A204.1 (cell line): ENCODE results near the gene DSCAML1.

Experiments
- FAIRE-seq: peaks from 2 replicates; lab custom pipeline; 2012; peaks lifted over from hg19 to GRCh38; lab: Jason Lieb, UNC

Gene DSCAML1

GRCh38 chr11:117575856-117576255 lies 221.2 kb downstream of the DSCAML1 start:
- no peak for FAIRE-seq

DNA sequence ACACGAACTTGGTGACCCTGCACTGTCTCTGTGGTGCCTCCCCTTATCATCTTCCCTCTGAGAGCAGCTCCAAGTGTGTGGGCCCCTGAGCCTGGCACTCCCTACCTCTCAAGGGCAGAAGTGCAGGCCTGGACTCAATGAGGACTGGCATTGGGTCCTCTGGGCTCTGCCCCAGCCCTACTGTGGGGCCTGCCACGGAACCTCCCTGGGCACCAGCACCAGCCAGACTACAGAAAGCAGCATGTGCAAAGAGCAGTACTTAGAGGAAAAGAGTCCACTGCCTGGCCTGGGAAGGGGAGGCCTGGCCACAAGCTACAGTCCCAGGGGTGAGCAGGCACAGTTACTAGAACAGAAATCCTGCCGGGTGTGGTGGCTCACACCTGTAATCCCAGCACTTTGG lies 222.5 kb downstream of the DSCAML1 start:
- no peak for FAIRE-seq

DNA sequence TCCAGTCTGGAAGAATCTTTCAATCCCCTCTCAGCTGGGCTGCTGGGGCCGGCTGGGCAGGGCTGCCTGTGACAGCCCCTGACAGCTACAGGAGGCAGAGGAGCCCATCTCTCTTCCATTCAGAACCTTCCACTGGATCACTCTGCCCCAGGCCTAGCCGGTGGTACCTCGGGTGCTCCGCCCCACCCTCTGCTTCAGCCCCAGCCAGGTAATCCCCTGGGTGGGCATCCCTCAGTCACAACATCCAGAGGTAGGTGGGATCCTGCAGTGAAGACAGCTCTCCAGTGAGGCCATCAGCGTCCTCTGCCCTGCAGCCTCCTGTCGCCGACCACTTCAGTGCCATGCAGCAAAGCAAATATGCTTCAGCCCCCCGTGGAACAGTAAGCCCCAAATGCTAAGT lies 223.7 kb downstream of the DSCAML1 start:
- FAIRE-seq = no peak

GRCh38 chr11:117572671-117573070 lies 224.3 kb downstream of the DSCAML1 start:
- no peak for FAIRE-seq

DNA sequence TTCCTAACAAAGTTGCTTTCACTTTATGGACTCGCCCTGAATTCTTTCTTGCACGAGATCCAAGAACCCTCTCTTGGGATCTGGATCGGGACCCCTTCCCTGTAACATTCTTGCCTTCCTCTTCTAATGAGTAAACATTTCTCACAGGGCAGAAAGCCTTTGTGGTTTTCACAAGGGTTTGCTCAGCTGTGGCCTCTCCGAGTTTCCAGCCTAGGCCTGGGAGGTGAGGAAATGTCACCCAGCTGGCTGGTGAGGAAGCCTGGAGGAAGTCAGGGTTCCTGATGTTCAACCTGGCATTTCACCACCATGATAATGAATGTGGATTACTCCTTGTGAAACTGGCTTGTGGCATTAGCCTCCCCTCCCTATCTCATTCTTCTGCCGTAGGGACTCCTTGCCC lies 224.9 kb downstream of the DSCAML1 start:
- no peak for FAIRE-seq

DNA sequence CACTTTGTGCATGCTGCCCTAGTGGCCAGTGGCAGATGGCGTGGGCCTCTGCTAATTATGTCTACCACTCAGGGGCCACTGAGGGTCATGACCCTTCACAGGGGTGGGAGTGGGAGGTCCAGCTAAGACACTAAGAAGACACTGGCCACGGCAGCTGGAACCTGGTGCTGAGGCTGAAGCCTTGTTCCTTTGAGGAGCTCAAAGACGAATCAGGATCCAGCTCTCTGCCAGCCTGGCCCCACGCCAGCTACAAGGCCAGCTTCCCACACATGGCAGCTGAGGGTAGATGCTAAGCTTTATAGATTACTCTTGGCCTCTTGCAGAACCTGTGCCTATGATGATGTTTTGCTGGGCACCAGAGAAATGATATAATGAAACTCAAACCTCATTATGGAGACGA lies 226.3 kb downstream of the DSCAML1 start:
- FAIRE-seq = no peak

DNA sequence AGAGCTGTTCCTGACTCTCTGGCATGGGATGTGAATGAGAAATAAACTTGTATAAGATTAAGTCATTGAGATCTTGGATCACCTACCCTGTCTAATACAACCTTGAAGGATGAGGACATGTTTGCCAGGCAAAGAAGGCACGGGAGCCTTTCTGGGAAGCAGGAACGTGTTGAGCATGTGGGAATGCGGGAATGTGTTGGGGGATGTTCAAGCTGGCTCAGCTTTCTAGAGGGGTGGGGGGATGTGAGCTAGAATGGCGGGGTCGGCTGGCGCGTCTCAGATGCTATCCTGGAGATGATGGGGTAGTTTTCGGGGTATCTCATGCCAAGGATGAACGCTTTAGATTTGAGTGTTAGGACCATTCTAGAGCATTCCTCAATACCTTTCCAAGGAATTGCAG lies 227.1 kb downstream of the DSCAML1 start:
- FAIRE-seq = no peak

DNA sequence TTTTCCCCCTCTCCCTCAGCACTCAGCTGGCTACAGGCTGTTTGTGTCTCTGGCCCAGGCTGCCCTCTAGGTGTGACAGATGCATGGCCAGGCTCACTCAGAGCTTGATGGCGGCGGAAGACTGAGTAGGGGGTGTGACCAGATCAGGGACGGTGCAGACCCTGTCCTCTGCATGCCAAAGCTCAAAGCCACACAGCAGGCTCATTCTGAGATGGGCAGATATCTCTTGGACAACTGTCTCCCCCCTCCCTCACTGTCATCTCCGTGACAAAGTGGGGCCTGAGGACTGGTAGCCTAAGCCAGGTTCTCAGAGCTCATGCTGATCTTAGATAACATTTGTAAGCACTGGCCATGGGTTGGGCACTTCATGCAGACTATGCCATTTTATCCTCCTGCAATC lies 231.3 kb downstream of the DSCAML1 start:
- no peak for FAIRE-seq

GRCh38 chr11:117564321-117564720 lies 232.7 kb downstream of the DSCAML1 start:
- no peak for FAIRE-seq

DNA sequence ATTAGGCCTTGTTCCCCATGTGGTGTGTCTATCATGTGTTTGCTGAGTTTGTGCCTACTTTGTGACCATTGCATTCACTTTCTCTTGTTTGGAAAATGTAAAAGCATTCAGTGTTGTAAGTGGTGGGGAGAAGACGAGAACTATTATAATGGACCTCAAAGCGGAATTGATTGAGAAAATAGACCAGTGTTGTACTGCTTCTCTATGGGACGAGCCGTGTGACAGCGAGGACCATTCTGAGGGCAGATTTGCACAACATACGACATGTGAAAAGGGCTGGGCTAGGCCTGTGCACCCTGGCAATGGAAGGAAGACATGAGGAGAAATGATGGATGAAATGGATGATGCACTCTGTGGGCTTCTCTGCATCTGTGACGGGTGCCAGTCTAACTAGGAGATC lies 233.5 kb downstream of the DSCAML1 start:
- no peak for FAIRE-seq

DNA sequence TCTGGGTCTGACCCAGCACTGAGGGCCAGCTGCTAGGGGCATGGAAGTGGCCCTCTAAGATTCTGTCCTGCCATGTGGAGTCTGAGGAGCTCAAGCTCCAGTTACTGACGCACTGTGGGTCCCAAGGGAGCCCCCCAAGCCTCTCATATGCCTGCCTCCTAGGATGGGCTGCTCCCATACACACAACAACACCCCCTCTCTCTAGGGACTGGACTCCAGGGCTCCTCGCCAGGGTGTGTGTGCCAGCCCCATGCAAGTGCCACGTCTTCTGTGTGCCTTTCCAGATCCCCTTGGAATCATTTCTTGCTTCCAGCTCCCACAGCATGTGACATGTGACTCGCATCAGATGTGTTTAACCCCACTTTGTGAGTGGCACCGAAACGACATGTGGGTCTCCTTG lies 234.9 kb downstream of the DSCAML1 start:
- no peak for FAIRE-seq

DNA sequence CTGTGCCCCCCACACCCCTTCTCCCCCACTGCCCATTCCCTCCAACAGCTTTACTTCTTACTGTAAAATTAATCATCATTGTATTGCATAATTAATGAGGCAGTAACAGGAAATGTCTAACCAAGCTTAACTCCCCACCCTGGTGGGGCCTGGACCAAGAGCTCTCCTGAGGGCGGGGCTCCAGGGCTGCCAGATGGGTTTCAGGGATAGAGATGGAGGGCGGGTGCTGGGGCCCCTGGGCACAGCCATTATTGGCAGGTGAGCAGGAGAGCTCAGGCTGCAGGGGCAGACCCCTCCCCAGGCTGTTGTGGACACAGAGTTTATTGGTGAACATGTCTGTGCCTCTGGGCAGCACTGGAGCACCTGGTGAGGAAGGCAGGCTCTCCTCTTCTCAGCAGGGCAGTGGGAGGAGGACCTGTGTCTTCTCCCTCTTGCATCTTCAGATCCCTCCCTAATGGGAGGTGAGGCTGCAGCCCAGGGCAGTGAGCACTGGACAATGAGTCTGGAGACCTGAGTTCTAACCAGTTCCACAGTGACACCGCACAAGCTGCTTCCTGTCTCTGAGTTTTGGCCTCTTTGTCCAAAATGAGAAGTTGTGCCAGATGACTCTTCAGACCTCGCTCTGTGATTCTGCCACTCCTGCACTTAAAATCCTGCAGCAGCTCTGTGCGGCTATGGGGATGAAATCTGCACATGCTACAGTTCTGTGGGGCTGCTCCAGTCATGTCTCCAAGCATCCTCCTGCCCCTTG lies 236.1 kb downstream of the DSCAML1 start:
- no peak for FAIRE-seq

- no peak for FAIRE-seq
Measured at GRCh38 chr11:117559698-117560097, 237.3 kb downstream of the DSCAML1 start.

DNA sequence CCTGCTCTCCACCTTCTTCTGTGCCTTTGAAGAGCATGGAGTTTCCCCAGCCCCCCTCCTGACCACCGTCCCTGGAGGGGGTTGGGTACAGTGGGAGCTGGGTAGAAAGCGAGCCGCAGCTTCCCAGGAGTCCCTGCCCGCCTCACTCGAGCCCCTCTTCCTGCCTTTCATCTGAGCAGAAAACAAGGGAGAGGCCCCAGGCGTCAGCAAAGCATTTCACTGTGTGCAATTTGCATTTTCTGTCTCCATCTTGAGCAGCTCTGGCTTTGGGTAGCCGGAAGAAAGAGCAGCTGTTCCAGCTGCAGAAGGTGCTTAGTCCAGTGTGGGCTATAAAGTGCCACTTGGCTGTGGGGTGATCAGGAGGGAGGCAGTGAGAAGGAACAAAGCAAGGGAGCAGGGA lies 239.7 kb downstream of the DSCAML1 start:
- no peak for FAIRE-seq

DNA sequence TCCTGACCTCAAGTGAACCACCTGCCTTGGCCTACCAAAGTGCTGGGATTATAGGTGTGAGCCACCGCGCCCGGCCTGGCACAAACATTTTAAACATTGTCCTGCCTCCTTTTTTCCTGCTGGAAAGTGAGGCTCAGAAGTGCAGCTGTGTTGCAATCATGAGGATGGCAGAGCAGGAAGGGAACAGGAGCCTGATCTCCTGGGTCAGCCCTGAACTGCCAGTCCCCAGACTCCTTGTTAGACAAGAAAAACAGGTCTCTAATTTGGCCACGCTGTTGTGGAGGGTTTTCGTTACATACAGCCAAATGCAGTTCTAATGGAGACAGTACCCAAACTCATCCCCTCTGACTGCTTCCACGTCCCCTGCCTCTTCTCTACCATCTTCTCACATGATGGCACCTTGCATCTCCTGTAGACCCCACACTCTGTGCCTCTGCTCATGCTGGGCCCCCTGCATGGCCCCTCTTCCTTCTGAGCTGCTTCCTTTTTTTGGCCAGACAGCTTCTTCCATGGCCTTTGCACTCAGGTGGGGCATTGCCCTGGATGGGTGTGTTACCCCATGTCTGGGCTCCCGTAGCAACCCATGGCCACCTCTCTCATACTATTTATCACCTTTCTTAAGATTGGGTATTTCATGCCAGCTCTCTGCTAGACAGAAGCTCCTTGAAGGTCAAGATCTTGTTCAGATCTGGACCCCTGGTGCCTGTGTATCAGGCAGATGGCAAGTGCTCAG lies 242.2 kb downstream of the DSCAML1 start:
- FAIRE-seq = no peak

- no peak for FAIRE-seq
Measured at GRCh38 chr11:117552626-117553025, 244.4 kb downstream of the DSCAML1 start.

DNA sequence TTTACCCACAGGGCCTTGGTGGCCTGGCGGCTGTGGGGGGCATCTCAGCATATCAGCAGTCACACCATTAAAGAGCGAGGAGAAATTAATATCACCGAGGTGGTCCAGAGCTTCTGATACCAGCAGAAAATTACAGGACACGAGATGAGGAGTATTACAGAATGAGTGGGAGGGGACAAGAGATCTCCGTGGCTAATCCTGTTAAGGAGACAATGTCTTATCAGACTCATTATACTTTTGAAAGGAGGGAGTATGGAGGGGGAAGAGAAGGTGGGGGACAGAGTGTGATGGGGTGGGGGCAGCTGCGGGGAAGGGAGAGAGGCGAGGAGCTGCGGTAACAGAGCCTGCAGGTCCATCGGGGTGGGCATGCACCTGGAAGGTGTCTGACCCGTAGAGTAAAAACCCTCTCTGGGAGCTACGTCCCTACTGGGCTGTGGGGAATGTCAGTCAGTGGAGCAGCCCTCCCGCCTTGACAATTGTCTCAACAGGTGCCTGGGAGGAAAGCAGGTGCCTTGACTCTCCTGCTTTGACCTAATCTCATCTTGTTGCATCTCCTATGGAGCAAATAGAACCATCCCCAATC lies 245.2 kb downstream of the DSCAML1 start:
- FAIRE-seq = no peak

- FAIRE-seq = no peak
Measured at GRCh38 chr11:117550466-117550865, 246.6 kb downstream of the DSCAML1 start.

DNA sequence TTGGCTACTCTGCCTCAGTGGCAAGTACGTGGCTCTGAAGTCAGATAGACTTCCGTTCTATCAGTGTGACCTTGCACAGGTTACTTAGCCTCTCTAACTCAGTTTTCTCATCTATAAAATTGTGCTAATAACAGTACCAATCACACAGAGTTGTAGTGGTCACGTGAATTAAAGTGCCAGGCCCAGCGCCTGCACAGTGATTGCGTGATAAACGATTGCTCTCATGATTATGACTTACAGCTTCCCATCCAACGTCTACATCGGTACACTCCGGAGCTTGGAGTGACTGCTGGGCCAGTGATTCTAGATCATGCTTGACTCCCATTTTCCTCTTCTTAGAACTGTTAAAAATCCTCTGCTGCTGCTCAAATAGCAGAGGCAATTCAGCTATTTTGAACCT lies 247.6 kb downstream of the DSCAML1 start:
- FAIRE-seq = no peak

DNA sequence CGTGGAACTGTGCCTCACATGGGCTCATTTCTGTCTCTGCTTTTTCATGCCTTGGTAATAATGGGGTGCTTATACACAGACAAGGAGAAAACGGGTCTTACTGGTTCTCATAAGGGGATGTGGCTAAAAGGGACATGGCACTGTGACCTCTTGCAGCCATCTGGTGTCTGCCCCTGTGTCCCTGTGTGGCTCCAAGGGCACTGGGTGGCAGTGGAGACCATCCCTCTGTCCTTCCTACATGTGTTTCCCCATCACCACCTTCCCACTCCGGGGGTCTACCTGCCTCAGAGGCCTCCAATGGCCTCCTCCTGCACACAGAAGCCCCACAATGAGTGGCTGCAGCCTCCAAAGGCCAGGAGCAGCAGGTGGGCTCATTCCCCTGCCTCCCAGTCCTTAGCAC lies 248.1 kb downstream of the DSCAML1 start:
- no peak for FAIRE-seq

DNA sequence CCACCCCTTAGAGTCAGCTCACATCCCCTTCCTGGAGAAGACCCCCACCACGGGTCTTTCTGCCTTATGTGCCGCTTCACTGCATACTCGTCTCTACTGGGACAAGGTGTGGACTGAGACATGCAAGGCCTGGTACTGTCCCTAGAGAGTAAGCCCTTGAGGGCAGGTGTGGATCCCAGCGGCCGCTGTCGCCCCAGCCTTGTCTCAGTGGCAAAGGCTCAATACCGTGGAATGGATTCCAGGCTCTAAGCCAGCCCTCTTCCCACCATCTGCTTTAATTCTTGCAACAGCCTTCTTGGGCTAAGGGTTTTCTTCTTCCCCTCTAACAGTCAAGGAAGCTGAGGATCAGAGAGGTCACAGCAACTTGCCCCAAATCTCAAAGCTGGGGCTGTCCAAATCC lies 249.1 kb downstream of the DSCAML1 start:
- FAIRE-seq = no peak

- no peak for FAIRE-seq
Measured at GRCh38 chr11:117547195-117547850, 249.7 kb downstream of the DSCAML1 start.
